HG02571 (cell line): Measurements from ENCODE around the gene RGS4.

Experiments
- ATAC-seq: cut with Tn5 transposase; IDR thresholded peaks from one replicate; pipeline ENCODE4 v1.9.1; 2021; ENCODE audit warnings: mild to moderate bottlenecking, moderate library complexity; ENCODE audit not compliant: unreplicated experiment

Gene RGS4

GRCh38 chr1:163069142-163069541, at the start of gene RGS4:
RGS4 (plus strand) TSS chr1:163069361; CDS start chr1:163069485, 124 bp downstream.
- no peak for ATAC-seq

- ATAC-seq, result no peak
Measured at GRCh38 chr1:163022129-163022528, 47.0 kb upstream of the RGS4 start.

GRCh38 chr1:163027610-163028009, 41.6 kb upstream of the RGS4 start:
- no peak for ATAC-seq

DNA sequence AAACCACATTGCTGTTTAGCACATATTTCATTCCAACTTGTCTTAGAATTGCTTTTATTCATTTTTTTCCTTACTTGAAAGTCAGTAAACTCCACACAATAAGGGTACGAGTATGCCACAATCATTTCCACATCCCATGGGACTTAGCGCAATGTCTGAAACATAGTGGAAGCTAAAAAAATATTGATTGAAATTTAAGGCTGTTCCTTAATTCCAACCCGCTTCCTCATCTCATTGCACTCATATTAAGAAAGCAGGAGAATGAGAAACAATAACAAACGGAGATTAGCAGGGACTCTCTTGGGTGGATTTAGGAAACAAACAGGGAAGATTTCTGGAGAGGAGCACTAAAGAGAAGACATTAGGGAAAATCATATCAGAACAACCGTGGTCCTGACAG, 39.3 kb upstream of the RGS4 start:
- no peak for ATAC-seq

DNA sequence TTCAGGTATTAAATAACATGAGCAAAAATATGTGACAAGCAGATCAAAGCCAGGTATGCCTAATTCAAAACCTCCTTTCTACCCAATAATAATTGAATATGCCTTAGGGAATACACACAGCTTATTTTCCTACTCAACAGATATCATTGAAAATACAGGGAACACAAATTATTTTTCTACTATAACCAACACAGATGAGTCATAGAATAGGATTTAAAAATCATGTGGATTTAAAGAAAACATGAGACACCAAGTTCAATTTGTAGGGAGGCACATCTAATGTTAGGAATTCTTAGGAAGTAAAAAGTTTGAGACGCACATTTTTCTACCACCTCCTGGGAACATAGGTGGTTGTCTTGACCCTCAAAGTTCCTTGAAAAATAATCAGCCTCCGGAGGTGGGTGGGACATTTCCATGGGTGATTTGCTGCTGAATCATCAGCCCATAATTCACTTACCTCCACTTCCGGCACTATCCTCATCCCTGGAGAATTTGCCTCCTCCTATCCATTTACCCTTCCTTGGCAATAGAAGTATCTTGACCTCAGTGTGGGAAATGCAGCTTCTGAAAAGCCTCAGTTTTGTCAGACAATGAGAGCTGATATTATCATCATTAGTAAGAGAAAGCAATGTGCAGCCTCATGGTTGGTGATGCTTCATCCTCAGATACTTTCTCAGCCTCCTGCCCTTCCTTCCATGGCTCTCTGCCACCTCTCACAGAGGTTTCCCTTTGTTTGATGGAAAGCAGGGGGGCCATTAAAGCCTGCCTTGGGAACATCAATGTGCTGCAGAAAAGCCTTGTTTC, 33.5 kb upstream of the RGS4 start:
- no peak for ATAC-seq

GRCh38 chr1:163036671-163037070, 32.5 kb upstream of the RGS4 start:
- no peak for ATAC-seq

DNA sequence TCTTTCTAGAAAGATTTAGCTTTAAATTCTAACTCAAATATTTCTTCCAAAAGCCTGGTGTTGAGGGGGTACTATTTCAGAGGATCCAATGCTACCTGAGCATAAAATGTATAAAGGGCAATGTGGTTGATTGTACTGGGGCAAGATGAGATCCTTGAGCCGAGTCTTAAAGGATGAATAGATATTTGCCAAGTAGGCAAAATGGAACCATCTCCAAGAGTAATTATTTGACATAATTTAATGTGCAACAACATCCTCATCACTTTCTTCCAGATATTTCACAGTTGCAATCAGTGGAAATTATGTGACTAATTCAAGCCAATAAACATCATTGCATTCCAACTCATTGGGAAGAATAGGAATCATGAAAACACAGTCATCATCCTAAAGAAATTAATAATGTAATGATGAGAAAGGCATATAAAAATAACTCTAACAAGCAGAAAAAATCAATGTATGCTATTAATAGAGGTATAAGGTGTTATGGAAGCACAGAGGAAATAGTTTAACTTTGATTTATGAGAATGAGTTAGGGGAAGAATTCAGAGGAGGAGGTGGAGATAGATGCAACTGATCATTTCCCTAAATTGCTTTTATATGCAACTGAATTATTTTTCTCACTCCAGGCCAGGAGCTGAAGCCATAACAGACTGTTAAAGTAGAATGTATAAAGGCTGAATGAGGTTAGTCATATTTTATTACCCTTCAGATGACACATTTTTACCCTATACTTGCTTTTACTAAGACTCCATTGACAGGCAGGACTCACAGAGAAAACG, 30.0 kb upstream of the RGS4 start:
- no peak for ATAC-seq

- ATAC-seq, result no peak
Measured at GRCh38 chr1:163039707-163040093, 29.5 kb upstream of the RGS4 start.

DNA sequence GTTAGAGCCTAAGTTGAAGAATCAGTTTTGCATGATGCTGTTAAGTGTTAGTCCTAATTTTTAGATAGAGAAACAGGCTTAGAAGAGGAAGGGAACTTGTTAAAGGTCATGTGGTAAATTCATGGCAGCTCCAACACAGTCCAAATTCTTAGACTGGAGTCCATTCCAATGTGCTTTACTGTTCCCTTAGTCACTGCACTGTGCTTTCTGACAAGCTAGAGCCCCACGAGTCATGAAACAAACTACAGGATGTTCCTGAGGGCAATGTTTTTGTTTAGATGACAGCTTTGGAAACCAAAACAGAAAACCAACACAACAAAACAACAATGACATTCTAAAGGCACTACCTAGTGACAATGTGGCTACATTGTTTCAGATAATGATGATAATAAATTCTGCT, 23.1 kb upstream of the RGS4 start:
- no peak for ATAC-seq

DNA sequence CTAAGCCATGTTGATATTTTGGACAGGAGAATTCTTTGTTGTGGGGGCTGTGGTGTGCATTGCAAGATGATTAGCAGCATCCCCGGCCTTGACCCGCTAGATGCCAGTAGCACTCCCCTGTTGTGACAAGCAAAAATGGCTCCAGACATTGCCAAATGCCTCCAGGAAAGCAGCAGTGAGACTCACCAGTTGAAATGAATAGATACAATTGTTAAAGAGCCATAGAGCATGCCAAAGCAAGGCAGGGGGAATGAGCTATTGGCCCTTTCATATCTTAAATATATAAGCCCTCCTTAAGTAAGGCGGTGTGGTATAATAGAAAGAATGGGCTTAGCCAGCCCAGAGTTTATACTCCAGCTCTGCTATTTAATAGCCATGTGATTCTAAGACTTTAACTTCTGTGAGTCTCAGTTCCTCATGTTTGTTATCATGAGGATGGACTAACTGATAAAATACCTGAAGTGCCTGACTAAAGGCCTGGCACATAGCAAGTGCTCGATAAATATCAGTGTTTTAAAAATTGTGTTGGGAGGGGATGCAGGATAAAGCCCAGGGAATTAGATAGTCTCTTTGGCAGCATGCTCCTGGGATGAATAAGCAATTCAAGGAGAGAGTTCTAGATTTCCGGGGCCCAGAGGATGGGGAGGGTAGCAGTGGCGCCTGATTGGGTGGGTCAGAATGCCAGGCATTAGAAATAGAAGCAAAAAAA, 21.1 kb upstream of the RGS4 start:
- ATAC-seq, result no peak

GRCh38 chr1:163048869-163049268, 20.3 kb upstream of the RGS4 start:
- ATAC-seq, result no peak

DNA sequence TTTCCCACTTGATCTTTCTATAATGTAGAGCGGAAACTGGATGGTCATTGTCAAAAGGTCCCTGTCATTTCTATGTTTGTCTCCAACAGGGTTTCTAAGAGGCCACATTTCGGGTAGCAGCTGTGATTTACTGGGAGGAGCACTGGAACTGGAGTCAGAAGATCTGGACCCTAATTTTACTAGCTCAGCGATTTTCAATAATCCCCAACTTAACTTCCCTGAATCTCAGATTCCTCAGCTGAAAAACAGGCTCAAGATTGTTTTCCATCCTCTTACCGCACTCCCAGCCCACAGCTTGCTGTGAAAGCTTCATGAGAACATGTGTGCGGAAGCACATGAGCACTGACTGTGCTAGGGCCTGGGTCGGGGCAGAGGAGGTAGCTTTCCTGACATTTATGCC, 19.9 kb upstream of the RGS4 start:
- no peak for ATAC-seq

GRCh38 chr1:163050496-163050895, 18.7 kb upstream of the RGS4 start:
- ATAC-seq, result no peak

- ATAC-seq, result no peak
Measured at GRCh38 chr1:163054181-163054591, 15.0 kb upstream of the RGS4 start.

DNA sequence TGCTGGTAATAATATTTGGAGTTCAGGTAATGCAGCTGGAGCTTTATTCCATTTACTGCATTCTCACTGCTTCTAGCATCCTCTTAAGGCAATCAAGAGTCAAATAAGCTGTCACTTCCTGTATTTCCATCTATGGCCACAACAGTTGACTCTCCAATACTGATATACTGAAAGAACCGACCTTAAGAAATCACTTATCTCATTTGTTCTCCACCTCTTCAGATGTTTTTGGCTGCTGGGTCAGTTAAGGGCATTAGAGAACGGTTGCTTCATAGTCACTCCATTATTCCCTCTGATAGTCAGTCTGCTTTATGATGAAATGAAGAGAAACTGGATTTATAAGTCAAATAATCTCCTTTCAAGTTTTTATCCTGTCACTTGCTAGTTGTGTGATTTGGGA, 14.2 kb upstream of the RGS4 start:
- no peak for ATAC-seq

GRCh38 chr1:163055531-163055930, 13.6 kb upstream of the RGS4 start:
- no peak for ATAC-seq

- ATAC-seq, result no peak
Measured at GRCh38 chr1:163056831-163057230, 12.3 kb upstream of the RGS4 start.

GRCh38 chr1:163060343-163061007, 8.7 kb upstream of the RGS4 start:
- no peak for ATAC-seq

GRCh38 chr1:163063143-163063542, 6.0 kb upstream of the RGS4 start:
- no peak for ATAC-seq

- no peak for ATAC-seq
Measured at GRCh38 chr1:163063610-163064009, 5.6 kb upstream of the RGS4 start.

DNA sequence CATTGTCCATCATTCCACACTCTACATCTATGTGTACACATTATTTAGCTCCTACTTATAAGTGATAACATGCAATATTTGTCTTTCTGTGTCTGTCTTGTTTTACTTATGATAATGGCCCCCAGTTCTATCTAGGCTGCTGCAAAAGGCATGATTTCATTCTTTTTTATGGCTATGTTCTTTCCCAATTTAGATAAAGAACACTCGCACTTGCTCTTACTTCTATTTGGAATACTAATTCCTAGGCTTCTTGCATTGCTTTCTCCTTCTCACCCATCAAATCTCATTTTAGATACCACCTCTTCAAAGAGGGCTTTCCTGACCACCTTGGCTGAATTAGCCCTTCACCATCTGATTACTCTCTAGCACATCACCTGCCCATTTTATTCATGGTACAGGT, 3.0 kb upstream of the RGS4 start:
- ATAC-seq, result no peak
